Endodermal cell (in vitro differentiated cells): Measurements from ENCODE around the gene VTN. TPM values are rescaled to one million over a fixed set of nuclear protein-coding genes. Genes with fewer than 3 reads are reported as not detected.
A peak's percentile ranks its signal among the peaks of the same experiment; 100 is the strongest.

Source experiments
- DNase-seq: peaks from one replicate; pipeline ENCODE4 v3.0.0-alpha.2; 2017
- H3K27ac ChIP-seq: 2 replicates; pipeline ENCODE4 v1.5.1; 2013; ENCODE audit warnings: mild to moderate bottlenecking, low read depth, low read length, moderate library complexity
- H3K27me3 ChIP-seq: 2 replicates; pipeline ENCODE4 v1.6.1; 2013; ENCODE audit warnings: mild to moderate bottlenecking, low read length, moderate library complexity; ENCODE audit not compliant: insufficient read depth, control insufficient read depth, poor library complexity, severe bottlenecking
- H3K36me3 ChIP-seq: 2 replicates; pipeline ENCODE4 v1.7.0; 2013; ENCODE audit warnings: mild to moderate bottlenecking, low read length, moderate library complexity; ENCODE audit not compliant: control insufficient read depth, insufficient read depth
- H3K4me1 ChIP-seq: one replicate; pipeline ENCODE4 v1.7.0; 2013; ENCODE audit warnings: low read length; ENCODE audit not compliant: control insufficient read depth, insufficient read depth
- H3K4me3 ChIP-seq: 2 replicates; pipeline ENCODE4 v1.5.1; 2013; ENCODE audit warnings: mild to moderate bottlenecking, low read length, moderate library complexity
- H3K9ac ChIP-seq: 2 replicates; pipeline ENCODE4 v1.6.1; 2013; ENCODE audit warnings: mild to moderate bottlenecking, low read length, moderate library complexity; ENCODE audit not compliant: poor library complexity, severe bottlenecking; ENCODE audit errors: extremely low read depth
- H3K9me3 ChIP-seq: 2 replicates; pipeline ENCODE4 v1.6.1; 2013; ENCODE audit warnings: mild to moderate bottlenecking, low read length, moderate library complexity; ENCODE audit not compliant: control insufficient read depth
- H3K27ac Mint-ChIP-seq: 2 replicates; pipeline ENCODE4 v1.8.0; 2020; ENCODE audit warnings: mixed read lengths
- H3K27me3 Mint-ChIP-seq: 2 replicates; pipeline ENCODE4 v1.8.0; 2021; ENCODE audit warnings: mild to moderate bottlenecking, mixed read lengths; ENCODE audit not compliant: insufficient read depth
- H3K36me3 Mint-ChIP-seq: 2 replicates; pipeline ENCODE4 v1.8.0; 2020; ENCODE audit warnings: low read depth, mixed read lengths
- H3K4me1 Mint-ChIP-seq: 2 replicates; pipeline ENCODE4 v1.8.0; 2020; ENCODE audit warnings: mixed read lengths
- H3K4me3 Mint-ChIP-seq: 2 replicates; pipeline ENCODE4 v1.8.0; 2020; ENCODE audit warnings: mild to moderate bottlenecking, moderate library complexity, mixed read lengths
- H3K9me3 Mint-ChIP-seq: 2 replicates; pipeline ENCODE4 v1.8.0; 2020; ENCODE audit warnings: mild to moderate bottlenecking, mixed read lengths
- CTCF ChIP-seq: fragments of 200-600 bp; sonication (generic); conservative IDR thresholded peaks from 2 replicates; pipeline ENCODE4 v1.5.0; 2021; ENCODE audit warnings: antibody characterized with exemption, mild to moderate bottlenecking
- WGBS, 2 experiments: methylation state at CpG; one replicate each; pipeline versions ENCODE4 v1.1.5 to v1.1.7; 2013; ENCODE audit warnings: missing lambda C conversion rate in 2 of 2, mixed read lengths in 1 of 2; ENCODE audit not compliant: insufficient coverage in 1 of 2, insufficient read length in 1 of 2; 5-methylcytosine and 5-hydroxymethylcytosine counted together
- total RNA-seq, 2 donors: library from RNA; stranded (reverse); fragmentation: NEBNext Ultra II Directional in 1 of 2; extraction: Animal tissue kit (Norgen Biotek cat#: 25700) in 1 of 2; gene quantifications; 2 replicates in 1 of 2; 3 replicates in 1 of 2; pipeline ENCODE4 v1.2.1, GENCODE V29; 2021

Gene VTN
- total RNA-seq, 2 donors from 2014 or later, result 2.5 to 6.7 TPM

GRCh38 chr17:28385037-28385400, 14.9 kb upstream of the VTN start:
- 29 to 45% methylated on average over 5 to 29 of the region's 29 CpGs for WGBS, 2 experiments
- peak overlapping the region; percentile 62 for H3K4me3 Mint-ChIP-seq
- H3K27ac Mint-ChIP-seq, result no peak overlapping the region
- H3K9me3 Mint-ChIP-seq, result no peaks in the 10 kb centered on the region
- Histone ChIP-seq H3K27ac (no peak overlapping the region), H3K9ac (no peak overlapping the region), H3K27me3 (peaks cover 71% of the 10 kb centered on the region), H3K9me3 (no peaks in the 10 kb centered on the region), H3K4me1 (no peaks in the 10 kb centered on the region), H3K4me3 (peak overlapping the region; percentile 78), H3K36me3 (no peaks in the 10 kb centered on the region)
- no peak for DNase-seq
- TF ChIP-seq CTCF, result no peak
- no peaks in the 10 kb centered on the region for H3K36me3 Mint-ChIP-seq
- H3K27me3 Mint-ChIP-seq, result peaks cover 76% of the 10 kb centered on the region
- H3K4me1 Mint-ChIP-seq, result no peaks in the 10 kb centered on the region

- no peak for TF ChIP-seq CTCF
- Mint-ChIP-seq H3K9me3 (no peaks in the 10 kb centered on the region), H3K27me3 (peaks cover 82% of the 10 kb centered on the region), H3K4me3 (peak overlapping the region; percentile 62), H3K27ac (no peak overlapping the region), H3K4me1 (no peaks in the 10 kb centered on the region), H3K36me3 (no peaks in the 10 kb centered on the region)
- Histone ChIP-seq H3K27ac (no peak overlapping the region), H3K4me1 (no peaks in the 10 kb centered on the region), H3K4me3 (peak overlapping the region; percentile 78), H3K36me3 (no peaks in the 10 kb centered on the region), H3K9me3 (no peaks in the 10 kb centered on the region), H3K27me3 (peaks cover 76% of the 10 kb centered on the region), H3K9ac (no peak overlapping the region)
- 6 to 14% methylated on average over 27 to 56 of the region's 56 CpGs for WGBS, 2 experiments
- DNase-seq, result peak; percentile 87
Measured at GRCh38 chr17:28384281-28385036, 14.4 kb upstream of the VTN start.

- TF ChIP-seq CTCF, result peak; percentile 86
- Histone ChIP-seq H3K27me3 (peaks cover 82% of the 10 kb centered on the region), H3K4me3 (no peak overlapping the region), H3K36me3 (no peaks in the 10 kb centered on the region), H3K9ac (no peak overlapping the region), H3K4me1 (no peaks in the 10 kb centered on the region), H3K9me3 (no peaks in the 10 kb centered on the region), H3K27ac (no peak overlapping the region)
- no peak overlapping the region for H3K27ac Mint-ChIP-seq
- H3K9me3 Mint-ChIP-seq, result no peaks in the 10 kb centered on the region
- WGBS, 2 experiments, result 24 to 31% methylated on average over 61 to 72 of the region's 72 CpGs
- peak; percentile 97 for DNase-seq
- no peaks in the 10 kb centered on the region for H3K4me1 Mint-ChIP-seq
- peaks cover 98% of the 10 kb centered on the region for H3K27me3 Mint-ChIP-seq
- no peaks in the 10 kb centered on the region for H3K36me3 Mint-ChIP-seq
- peak overlapping the region; percentile 8 for H3K4me3 Mint-ChIP-seq
Measured at GRCh38 chr17:28381141-28381825, 11.2 kb upstream of the VTN start.
